ENCODE measurements around the gene MAP4K3. TPM values are rescaled to one million over a fixed set of nuclear protein-coding genes. Genes with fewer than 3 reads are reported as not detected.

MAP4K3 gene
- total RNA-seq, 6 experiments from 2014 or later, result 28.7 to 34.4 (median 30.7) TPM

- TF ChIP-seq, protein P1, sequence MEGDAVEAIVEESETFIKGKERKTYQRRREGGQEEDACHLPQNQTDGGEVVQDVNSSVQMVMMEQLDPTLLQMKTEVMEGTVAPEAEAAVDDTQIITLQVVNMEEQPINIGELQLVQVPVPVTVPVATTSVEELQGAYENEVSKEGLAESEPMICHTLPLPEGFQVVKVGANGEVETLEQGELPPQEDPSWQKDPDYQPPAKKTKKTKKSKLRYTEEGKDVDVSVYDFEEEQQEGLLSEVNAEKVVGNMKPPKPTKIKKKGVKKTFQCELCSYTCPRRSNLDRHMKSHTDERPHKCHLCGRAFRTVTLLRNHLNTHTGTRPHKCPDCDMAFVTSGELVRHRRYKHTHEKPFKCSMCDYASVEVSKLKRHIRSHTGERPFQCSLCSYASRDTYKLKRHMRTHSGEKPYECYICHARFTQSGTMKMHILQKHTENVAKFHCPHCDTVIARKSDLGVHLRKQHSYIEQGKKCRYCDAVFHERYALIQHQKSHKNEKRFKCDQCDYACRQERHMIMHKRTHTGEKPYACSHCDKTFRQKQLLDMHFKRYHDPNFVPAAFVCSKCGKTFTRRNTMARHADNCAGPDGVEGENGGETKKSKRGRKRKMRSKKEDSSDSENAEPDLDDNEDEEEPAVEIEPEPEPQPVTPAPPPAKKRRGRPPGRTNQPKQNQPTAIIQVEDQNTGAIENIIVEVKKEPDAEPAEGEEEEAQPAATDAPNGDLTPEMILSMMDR (IDR thresholded peaks at IDR 0.05), result no peak
- Mint-ChIP-seq H3K27ac (no peak overlapping the region), H3K27me3 (ENCODE audit: insufficient read depth) (no peaks in the 10 kb centered on the region), H3K4me1 (ENCODE audit: low read depth) (peaks cover 24% of the 10 kb centered on the region), H3K9me3 (no peaks in the 10 kb centered on the region), H3K4me3 (no peak overlapping the region), H3K36me3 (ENCODE audit: low read depth) (no peaks in the 10 kb centered on the region)
- DNase-seq, result no peak
Measured at GRCh38 chr2:39225567-39225966, 211.5 kb downstream of the MAP4K3 start.

DNA sequence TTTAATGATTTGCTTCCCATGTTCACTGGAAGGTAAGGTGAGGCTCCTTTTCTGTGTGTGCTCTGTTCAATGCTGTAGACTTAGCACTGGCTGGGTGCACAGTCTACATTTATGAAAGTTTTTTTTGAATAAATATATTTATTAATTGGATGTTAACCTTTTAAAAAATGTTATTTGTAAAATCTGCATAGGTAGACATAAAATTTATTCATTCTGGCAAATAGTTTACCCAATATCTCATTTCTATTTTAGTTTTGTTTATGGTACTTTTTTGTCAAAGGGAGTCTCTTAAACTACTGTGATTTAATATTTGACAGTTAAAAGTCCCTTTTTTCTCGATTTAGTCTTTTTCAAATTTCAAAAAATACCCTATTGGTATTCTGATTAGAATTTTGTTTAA lies 213.2 kb downstream of the MAP4K3 start:
- Mint-ChIP-seq H3K27me3 (ENCODE audit: insufficient read depth) (no peaks in the 10 kb centered on the region), H3K27ac (no peak overlapping the region), H3K36me3 (ENCODE audit: low read depth) (no peaks in the 10 kb centered on the region), H3K9me3 (no peaks in the 10 kb centered on the region), H3K4me3 (no peak overlapping the region), H3K4me1 (ENCODE audit: low read depth) (peaks cover 15% of the 10 kb centered on the region; the same call in 1 of the 2 replicates)
- TF ChIP-seq, protein P1 (IDR thresholded peaks at IDR 0.05), result no peak
- DNase-seq, result no peak

GRCh38 chr2:39221459-39221858 lies 215.6 kb downstream of the MAP4K3 start:
- H3K4me3 Mint-ChIP-seq, result no peak overlapping the region
- TF ChIP-seq, protein P1 (IDR thresholded peaks at IDR 0.05), result no peak
- H3K27me3 Mint-ChIP-seq (ENCODE audit: insufficient read depth), result no peaks in the 10 kb centered on the region; the same call in 1 of the 2 replicates
- H3K27ac Mint-ChIP-seq, result no peak overlapping the region
- no peak for DNase-seq
- no peaks in the 10 kb centered on the region for H3K4me1 Mint-ChIP-seq (ENCODE audit: low read depth)
- H3K36me3 Mint-ChIP-seq (ENCODE audit: low read depth), result no peaks in the 10 kb centered on the region
- H3K9me3 Mint-ChIP-seq, result no peaks in the 10 kb centered on the region

DNA sequence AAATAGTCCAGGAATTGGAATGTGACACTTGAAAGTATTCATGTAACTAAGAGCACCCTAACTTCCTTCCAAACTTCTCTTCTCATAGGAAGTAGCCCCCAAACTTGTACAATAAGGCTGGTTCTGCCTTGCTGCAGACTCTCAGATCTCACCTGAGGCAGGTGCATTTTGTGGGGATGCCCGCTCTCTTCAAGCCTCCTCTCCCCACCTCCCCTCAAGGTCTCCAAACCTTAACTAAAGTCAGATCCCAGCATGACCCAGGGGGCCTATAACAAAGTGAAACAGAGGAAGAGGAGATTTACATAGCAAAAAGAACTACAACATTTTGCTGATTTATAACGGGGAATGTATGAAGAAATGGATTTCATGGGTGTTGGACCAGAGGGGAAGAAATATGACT lies 216.9 kb downstream of the MAP4K3 start:
- TF ChIP-seq, protein P1 (IDR thresholded peaks at IDR 0.05), result no peak
- no peaks in the 10 kb centered on the region for H3K4me1 Mint-ChIP-seq (ENCODE audit: low read depth)
- H3K4me3 Mint-ChIP-seq, result no peak overlapping the region
- no peak for DNase-seq
- H3K9me3 Mint-ChIP-seq, result no peaks in the 10 kb centered on the region
- no peak overlapping the region for H3K27ac Mint-ChIP-seq
- H3K27me3 Mint-ChIP-seq (ENCODE audit: insufficient read depth), result no peaks in the 10 kb centered on the region; the same call in 1 of the 2 replicates
- H3K36me3 Mint-ChIP-seq (ENCODE audit: low read depth), result no peaks in the 10 kb centered on the region

GRCh38 chr2:39218391-39218790 lies 218.7 kb downstream of the MAP4K3 start:
- Mint-ChIP-seq H3K4me3 (no peak overlapping the region), H3K27ac (no peak overlapping the region), H3K27me3 (ENCODE audit: insufficient read depth) (no peaks in the 10 kb centered on the region; the same call in 1 of the 2 replicates), H3K9me3 (no peaks in the 10 kb centered on the region), H3K36me3 (ENCODE audit: low read depth) (no peaks in the 10 kb centered on the region), H3K4me1 (ENCODE audit: low read depth) (no peaks in the 10 kb centered on the region)
- no peak for DNase-seq
- TF ChIP-seq, protein P1 (IDR thresholded peaks at IDR 0.05), result no peak

GRCh38 chr2:39217192-39217550 lies 219.9 kb downstream of the MAP4K3 start:
- Mint-ChIP-seq H3K36me3 (ENCODE audit: low read depth) (no peaks in the 10 kb centered on the region), H3K27ac (no peak overlapping the region), H3K4me3 (no peak overlapping the region), H3K27me3 (ENCODE audit: insufficient read depth) (no peaks in the 10 kb centered on the region; the same call in 1 of the 2 replicates), H3K4me1 (ENCODE audit: low read depth) (no peaks in the 10 kb centered on the region), H3K9me3 (no peaks in the 10 kb centered on the region)
- no peak for DNase-seq
- TF ChIP-seq, protein P1 (IDR thresholded peaks at IDR 0.05), result no peak

Measured in HFFc6 (cell line).